Bronchial epithelial cell (primary cell): ENCODE measurements around the gene CDCA7L. TPM values are rescaled to one million over a fixed set of nuclear protein-coding genes. Genes with fewer than 3 reads are reported as not detected.
"Not testable (repeated sequence)": the region's sequence is repeated elsewhere in the genome, so short reads cannot be mapped to it uniquely, and the experiment has no call there.

ENCODE experiments used
- DNase-seq: peaks from one replicate; pipeline ENCODE4 v3.0.0-alpha.2; 2010; ENCODE audit warnings: low read depth
- FAIRE-seq: peaks from 2 replicates; lab custom pipeline; 2011; peaks lifted over from hg19 to GRCh38; lab: Jason Lieb, UNC
- H3K27me3 ChIP-seq: 2 replicates; pipeline ENCODE4 v1.5.1; 2011; ENCODE audit warnings: low read length; ENCODE audit not compliant: control insufficient read depth, insufficient read depth
- H3K36me3 ChIP-seq: 2 replicates; pipeline ENCODE4 v1.5.1; 2011; ENCODE audit warnings: low read length; ENCODE audit not compliant: control insufficient read depth, insufficient read depth
- H3K4me3 ChIP-seq: 2 replicates; pipeline ENCODE4 v1.5.1; 2011; ENCODE audit warnings: mild to moderate bottlenecking, low read depth, low read length, control low read depth
- total RNA-seq: library from RNA; depleted of rRNA; stranded (reverse); fragments of >200 nt; gene quantifications from 2 replicates; pipeline ENCODE4 v1.2.1, GENCODE V29; 2014
- TF ChIP-seq, protein P1 (sequence below): IDR thresholded peaks from 2 replicates; pipeline ENCODE4 v1.5.1; 2011; ENCODE audit warnings: mild to moderate bottlenecking, moderate library complexity, low read length, control low read depth, inconsistent platforms; ENCODE audit not compliant: insufficient read depth, severe bottlenecking

Gene CDCA7L
- total RNA-seq, 1 donor from 2014 or later = 40.3 TPM

DNA sequence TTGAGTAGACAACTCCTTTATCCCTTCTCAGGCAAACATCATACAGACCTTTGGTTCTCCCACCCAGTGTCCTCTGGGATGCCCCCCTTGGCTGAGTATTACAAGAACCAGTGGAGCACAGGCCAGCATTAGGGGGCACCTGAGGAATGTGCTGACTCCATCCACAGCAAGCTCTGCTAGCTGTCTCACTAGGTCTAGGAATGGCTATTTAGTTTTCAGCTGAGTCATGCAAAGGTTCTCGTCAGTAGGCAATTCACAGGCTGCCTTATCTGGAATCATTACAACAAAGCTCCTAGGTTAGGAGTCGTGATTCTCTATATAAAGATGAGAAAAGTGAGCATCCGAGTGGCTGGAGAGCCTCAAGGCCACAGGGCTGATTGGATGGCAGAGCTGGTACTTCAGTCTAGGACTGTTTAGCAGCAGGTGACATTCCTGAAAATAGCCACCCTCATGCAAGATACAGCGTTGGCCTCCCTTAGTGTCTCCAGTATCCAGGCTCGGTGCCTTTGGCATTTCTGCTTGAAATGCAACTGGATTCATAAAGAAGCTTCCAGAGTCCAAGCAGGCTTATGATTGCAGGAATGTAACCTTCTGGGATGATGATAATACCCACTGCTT lies 75.8 kb downstream of the CDCA7L start:
- no peak overlapping the region for H3K4me3 ChIP-seq
- TF ChIP-seq, protein P1, sequence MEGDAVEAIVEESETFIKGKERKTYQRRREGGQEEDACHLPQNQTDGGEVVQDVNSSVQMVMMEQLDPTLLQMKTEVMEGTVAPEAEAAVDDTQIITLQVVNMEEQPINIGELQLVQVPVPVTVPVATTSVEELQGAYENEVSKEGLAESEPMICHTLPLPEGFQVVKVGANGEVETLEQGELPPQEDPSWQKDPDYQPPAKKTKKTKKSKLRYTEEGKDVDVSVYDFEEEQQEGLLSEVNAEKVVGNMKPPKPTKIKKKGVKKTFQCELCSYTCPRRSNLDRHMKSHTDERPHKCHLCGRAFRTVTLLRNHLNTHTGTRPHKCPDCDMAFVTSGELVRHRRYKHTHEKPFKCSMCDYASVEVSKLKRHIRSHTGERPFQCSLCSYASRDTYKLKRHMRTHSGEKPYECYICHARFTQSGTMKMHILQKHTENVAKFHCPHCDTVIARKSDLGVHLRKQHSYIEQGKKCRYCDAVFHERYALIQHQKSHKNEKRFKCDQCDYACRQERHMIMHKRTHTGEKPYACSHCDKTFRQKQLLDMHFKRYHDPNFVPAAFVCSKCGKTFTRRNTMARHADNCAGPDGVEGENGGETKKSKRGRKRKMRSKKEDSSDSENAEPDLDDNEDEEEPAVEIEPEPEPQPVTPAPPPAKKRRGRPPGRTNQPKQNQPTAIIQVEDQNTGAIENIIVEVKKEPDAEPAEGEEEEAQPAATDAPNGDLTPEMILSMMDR = no peak
- DNase-seq (peak; percentile 26), FAIRE-seq (no peak)
- no peaks in the 10 kb centered on the region for H3K27me3 ChIP-seq
- no peaks in the 10 kb centered on the region for H3K36me3 ChIP-seq

DNA sequence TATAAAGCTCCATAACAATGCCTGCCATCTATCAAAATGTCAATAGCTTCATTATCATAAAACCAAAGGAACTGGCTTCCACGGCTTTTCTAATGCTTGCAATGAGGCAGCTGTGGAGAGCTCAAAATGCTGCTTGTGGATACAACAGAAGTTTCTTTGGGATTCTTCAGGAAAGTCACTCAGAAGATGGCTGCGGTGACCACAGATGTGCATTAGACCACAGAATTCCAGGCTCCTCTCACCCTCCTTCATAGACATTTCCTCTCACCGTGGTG lies 77.2 kb downstream of the CDCA7L start:
- Histone ChIP-seq H3K36me3 (no peaks in the 10 kb centered on the region), H3K4me3 (no peak overlapping the region), H3K27me3 (no peaks in the 10 kb centered on the region)
- TF ChIP-seq, protein P1 = no peak
- DNase-seq (no peak), FAIRE-seq (no peak)

DNA sequence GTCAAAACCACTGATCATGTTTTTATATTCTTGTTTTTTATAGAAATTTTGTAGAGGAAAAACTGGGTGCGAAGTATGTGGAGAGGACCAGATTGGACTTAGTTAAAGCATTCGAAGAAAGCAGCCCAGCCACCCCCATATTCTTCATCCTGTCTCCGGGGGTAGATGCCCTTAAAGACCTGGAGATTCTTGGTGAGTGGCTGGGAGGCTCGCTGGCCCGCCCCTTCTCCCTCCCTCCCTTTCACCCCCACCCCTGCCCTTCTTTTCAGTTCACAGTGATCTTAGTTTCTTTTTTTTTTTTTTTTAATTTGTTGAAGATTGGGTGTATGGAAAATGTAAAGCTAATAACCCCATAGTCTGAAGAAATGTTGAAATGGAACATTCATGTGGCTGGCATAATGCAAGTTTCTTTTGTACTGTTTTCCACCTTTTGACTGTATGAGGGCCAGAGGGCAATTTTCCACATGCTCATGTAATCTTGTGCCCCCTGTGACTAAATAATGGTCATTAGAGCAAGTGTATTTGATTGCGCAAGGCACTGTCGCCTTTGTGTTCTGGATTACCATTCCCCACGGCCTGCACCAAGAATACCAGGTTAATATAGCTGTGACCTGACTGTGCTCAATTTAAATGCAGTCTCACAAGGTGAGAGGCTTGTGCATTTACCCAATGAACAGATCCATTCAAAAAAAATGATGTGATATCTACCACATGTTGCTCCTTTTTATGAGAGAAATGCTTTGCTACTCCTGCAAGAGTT lies 77.7 kb downstream of the CDCA7L start:
- DNase-seq (no peak), FAIRE-seq (no peak)
- TF ChIP-seq, protein P1 = no peak
- H3K36me3 ChIP-seq = no peaks in the 10 kb centered on the region
- no peaks in the 10 kb centered on the region for H3K27me3 ChIP-seq
- no peak overlapping the region for H3K4me3 ChIP-seq

DNA sequence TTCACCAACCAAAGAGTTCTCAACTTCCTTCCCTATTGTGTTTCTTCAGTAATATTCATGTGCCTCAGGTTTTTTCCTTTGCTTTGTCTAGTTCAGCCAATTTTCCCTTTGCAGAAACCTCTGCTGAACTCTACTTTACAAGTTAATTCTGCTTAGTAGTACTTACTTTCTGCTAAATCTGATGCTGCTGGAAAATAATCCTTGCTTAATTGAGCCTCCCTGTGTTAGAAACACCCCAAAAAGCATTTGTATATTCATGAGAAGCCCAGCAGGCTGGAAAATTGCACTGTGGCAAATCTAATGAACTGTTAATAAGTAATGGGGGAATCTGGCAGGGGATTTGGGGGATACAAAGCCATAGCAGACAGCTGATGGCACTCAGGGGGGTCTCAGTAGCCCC lies 78.5 kb downstream of the CDCA7L start:
- no peaks in the 10 kb centered on the region for H3K27me3 ChIP-seq
- FAIRE-seq = no peak
- DNase-seq = no peak
- no peaks in the 10 kb centered on the region for H3K36me3 ChIP-seq
- H3K4me3 ChIP-seq = no peak overlapping the region
- TF ChIP-seq, protein P1 = no peak

DNA sequence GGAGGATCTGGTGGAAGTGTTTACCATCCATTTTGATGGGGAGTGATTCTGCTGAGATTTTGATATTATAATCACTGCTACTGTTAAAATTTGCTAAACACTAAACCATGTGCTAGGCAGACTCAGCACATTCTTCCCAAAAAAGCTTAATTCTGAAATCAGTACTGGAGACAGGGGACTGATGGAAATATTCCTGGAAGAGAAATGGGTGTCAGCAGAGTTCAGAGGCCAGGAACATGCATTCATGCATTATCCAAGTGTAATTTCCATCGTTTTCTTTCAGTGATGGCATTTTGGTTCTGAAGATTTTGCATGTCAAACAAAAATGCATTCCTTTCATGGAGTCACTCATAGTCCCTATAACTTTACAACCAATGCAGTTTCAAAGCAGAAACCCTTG lies 79.0 kb downstream of the CDCA7L start:
- FAIRE-seq (no peak), DNase-seq (no peak)
- Histone ChIP-seq H3K27me3 (no peaks in the 10 kb centered on the region), H3K36me3 (no peaks in the 10 kb centered on the region), H3K4me3 (no peak overlapping the region)
- TF ChIP-seq, protein P1 = no peak

DNA sequence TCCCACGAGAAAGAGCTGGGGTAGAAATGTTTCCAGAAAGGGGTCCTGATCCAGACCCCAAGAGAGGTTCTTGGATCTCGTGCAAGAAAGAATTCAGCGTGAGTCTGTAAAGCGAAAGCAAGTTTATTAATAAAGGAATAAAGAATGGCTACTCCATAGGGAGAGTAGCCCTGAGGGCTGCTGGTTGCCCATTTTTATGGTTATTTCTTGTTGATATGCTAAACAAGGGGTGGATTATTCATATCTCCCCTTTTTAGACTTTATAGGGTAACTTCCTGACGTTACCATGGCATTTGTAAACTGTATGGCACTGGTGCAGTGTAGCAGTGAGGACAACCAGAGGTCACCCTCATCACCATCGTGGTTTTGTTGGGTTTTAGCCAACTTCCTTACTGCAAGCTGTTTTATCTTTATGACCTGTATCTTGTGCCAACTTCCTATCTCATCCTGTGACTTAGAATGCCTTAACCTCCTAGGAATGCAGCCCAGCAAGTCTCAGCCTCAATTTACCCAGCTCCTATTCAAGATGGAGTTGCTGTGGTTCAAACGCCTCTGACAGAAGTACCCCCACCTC lies 80.0 kb downstream of the CDCA7L start:
- not testable (repeated sequence) for H3K36me3 ChIP-seq
- peak; percentile 21 for DNase-seq
- peak; percentile 50 for FAIRE-seq

More for the DNA sequence above, 80.0 kb downstream of the CDCA7L start:
- not testable (repeated sequence) for H3K27me3 ChIP-seq, H3K4me3 ChIP-seq
